ENCODE results near the gene PTP4A1.
"Not testable (repeated sequence)": the region's sequence is repeated elsewhere in the genome, so short reads cannot be mapped to it uniquely, and the experiment has no call there.

The PTP4A1 gene

DNA sequence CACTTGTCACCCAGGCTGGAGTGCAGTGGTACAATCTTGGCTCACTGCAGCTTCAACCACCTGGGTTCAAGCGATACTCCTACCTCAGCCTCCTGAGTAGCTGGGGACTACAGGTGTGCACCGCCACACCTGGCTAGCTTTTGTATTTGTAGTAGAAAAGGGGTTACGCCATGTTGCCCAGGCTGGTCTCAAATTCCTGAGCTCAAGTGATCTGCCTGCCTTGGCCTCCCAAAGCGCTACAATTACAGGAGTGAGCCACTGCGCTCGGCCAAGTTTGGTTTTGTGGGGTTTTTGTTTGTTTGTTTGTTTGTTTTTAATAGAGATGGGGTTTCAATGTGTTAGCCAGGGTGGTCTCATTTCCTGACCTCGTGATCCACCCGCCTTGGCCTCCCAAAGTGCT is 12.3 kb downstream of the PTP4A1 start:
- DNase-seq, result no peak

DNA sequence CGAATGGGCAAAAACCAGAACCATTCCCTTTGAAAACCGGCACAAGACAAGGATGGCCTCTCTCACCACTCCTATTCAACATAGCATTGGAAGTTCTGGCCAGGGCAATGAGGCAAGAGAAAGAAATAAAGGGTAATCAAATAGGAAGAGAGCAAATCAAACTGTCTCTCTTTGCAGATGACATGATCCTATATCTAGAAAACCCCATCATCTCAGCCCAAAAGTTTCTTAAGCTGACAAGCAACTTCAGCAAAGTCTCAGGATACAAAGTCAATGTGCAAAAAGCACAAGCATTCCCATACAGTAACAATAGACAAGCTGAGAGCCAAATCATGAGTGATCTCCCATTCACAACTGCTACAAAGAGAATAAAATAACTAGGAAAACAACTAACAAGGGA is 13.4 kb downstream of the PTP4A1 start:
- not testable (repeated sequence) for DNase-seq

DNA sequence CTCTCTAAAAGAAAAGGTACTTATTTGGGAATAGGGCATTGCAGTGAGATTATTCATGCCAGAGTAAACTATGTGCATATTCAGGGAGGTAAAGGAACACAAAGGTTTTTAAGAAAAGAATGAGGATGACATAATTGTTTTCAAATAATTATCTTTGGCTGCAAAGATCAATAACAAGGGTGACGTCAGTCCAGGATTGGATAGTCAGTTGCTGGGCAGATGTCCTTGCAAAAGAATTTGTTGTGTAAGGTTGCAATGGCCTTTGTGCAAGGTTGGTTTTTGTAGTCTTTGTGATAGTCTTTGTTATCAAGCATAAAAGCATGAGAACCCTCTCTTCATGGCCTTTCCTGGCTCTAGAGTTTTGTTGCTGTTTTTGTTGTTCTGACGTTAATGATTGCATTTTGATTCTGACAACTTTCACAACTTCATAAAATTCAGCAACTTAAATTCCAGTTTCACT is 17.7 kb downstream of the PTP4A1 start:
- no peak for DNase-seq

DNA sequence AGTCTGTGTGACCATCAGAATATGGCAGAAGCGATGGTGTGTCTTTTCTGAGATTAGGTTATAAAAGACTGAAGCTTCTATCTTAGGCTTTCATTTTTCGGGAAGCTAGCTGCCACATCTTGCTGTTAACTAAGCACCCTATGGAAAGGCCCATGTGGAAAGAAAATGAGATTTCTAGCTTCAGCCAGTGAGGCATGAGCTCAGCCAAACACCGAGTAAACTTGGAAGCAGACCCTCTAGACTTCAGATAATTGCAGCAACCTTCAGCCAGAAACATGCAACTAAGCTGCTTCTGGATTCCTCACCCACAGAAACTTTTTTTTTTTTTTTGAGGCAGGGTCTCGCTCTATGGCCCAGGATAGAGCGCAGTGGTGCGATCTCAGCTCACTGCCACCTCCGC is 20.6 kb downstream of the PTP4A1 start:
- DNase-seq, result no peak

DNA sequence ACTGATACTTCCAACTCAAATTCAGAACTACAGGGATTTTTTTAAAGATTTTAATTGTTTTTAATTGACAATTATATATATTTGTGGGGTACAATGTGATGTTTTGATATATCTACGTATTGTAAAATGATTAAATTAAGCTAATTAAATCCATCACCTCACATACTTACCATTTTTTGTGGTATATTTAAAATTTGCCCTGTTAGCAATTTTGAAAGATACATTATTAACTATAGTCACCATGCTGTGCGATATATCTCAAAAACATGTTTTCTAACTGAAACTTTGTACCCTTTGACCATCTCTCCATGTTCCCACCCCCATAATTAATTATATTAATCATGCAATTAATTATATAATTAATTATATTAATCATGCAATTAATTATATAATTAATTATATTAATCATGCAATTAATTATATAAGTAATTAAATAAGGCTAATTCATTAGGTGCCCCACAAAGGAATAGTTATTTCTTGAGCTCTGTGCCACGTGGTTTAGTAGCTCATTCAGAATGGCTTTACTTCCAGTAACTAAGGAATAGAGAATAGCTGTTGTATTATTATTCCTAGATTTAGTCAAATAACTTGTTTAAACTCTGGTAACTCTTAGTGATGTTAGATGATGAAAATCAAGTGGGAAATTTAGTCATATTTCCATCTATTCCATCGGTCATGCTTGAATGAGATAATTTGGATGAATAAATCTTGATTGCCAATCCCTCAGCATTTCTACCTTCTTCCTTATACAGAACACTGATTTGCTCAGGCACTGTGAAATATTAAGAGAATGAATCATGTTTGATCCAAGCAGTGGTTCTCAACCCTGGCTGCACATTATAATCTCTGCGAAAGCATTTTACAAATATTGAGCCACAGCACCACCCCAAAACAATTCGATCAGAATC is 25.1 kb downstream of the PTP4A1 start:
- DNase-seq, result no peak

DNA sequence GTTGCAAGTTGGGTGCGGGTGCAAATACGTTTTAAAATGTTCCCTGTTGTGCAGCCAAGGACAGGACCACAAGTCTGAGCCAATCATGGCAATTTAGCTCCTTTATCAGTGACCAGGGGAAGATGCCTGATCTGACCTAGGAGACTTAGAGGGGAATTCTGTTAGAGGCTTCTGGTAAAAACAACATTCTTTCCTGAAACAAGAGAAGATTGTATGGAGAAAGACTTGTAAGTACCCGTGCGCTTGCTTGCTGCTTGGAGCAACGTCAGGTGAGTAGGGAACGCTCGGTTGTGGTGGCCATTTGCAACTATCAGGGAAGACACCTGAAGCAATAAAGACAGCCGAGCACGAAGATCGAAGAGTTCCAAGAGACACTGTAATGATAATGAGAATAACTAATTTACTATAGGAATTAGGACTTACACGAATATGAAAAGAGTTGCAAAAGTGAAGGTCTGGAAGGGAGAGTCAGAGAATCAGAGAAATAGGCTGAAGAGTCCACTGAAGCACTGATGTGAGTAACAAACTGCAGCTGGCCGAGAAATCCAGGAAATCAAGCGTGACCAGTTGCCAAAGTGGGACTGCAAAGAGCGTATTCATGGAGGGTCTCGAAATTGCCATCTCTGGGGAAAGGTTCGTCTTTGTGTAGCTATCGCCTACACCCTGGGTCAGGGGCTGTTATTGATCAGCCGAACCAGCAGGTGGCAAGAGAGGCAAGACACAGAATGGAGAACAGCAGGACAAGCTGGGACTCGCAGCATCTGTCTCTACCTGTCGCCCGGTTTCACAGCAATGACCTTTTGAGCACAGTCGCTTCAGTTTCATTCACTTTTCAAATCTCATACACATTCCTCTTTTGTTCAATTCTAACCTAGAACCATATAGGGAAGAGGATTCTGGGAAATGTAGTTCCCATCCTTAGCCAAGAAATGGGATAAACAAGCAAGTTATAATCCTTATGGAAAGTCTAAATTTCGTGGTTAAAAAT is 26.1 kb downstream of the PTP4A1 start:
- peak; percentile 59 for DNase-seq

DNA sequence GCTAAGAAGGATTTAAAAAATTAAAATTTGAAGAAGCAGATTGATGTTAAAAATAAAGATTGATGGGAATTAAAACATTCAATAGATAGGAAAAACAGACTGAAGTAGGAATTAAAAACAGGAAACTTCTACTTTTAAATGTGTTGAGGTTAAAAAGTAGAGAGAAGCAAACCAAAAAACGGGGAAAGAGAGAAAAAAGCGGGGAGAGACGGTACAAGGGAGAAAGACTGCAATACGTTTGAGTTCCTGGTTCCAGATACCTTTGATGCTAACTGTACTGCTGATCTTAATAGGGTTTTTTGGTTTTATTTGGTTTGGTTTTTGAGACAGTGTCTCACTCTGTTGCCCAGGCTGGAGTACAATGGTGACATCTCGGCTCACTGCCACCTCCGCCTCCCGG is 27.0 kb downstream of the PTP4A1 start:
- DNase-seq, result no peak

DNA sequence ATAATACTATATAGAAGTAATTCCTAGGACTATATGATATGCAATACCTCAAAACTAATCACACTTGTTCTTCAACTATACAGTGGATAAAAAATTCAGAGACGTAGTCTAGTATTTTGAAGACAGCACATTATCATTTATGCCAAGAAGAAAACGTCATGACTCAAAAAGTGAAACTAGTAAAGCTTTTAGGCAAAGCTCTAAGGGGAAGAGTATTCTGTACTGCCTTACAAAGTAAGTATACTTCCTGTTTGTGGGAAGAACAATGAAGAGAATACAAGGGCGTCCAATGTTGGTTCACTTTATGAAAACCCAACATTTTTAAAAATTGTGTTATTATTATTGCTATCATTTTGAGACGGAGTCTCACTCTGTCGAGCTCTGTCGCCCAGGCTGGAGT is 27.9 kb downstream of the PTP4A1 start:
- no peak for DNase-seq

DNA sequence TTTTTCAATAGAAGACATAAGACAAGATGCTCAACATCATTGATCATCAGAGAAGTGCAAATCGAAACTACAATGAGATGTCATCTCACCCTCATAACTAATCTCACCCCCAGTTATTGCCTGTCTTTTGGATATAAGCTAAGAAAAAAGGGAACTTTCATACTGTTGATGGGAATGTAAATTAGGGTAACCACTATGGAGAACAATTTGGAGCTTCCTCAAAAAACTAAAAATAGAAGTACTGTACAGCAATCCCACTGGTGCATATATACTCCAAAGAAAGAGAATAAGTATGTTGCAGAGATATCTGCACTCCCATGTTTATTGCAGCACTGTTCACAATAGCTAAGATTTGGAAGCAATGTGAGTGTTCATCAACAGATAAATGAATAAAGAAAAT is 37.0 kb downstream of the PTP4A1 start:
- no peak for DNase-seq

DNA sequence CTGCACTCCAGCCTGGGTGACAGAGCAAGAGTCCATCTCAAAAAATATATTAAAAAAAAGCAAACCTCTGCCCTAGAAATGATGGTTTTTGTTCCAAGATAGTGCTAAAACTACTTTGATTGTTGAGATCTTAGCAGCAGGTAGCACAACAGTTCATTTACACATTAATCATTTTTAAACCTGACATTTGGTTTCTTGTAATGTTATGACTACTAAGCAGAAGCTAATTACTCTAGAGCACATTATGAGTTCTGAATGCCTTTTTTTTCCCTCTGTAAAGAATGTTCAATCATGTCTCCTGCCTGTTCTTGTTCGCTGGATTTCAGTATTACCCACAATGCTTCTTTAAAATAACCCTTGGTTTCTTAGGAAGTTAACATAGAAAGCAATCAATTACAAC is 38.7 kb downstream of the PTP4A1 start:
- no peak for DNase-seq

DNA sequence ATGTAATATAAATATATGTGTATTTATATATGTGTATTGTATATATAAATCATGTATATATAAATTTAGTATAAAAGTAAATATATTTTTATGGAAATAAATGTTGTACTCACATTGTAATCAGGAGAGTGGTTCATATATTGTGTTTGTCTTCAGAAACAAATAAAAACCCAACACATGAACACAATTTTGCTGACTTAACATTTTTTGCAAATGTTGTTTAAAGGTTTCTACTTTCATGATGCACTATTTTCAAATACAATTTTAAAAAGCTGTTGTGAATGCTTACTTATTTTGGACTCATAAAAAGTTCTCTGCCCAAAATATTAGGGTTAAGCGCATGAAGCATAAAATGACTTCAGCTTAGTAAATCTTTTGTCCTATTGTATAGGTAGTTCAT is 39.3 kb downstream of the PTP4A1 start:
- no peak for DNase-seq

DNA sequence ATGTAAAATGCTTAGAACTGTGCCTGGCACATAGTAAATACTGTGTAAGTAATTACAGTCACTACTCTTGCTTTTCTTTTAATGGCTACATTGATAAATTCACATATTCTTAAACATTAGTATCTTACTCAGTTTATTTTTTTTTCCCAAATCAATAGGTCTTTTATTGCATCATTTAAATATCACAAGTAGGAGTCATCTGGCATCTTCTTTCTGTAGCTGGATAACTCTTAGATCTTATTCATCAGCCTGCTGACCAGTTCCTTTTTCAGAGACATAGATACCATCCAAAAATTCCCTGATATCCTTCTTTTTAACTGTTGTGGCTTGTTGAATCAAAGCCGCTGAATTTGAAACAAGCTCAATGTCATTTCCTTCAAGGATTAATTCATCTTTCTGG is 43.3 kb downstream of the PTP4A1 start:
- DNase-seq, result no peak
